ENCODE results near the gene SPDYE6. TPM values are rescaled to one million over a fixed set of nuclear protein-coding genes. Genes with fewer than 3 reads are reported as not detected.
A peak's percentile ranks its signal among the peaks of the same experiment; 100 is the strongest.

SPDYE6 gene
- total and polyA plus RNA-seq, 2 experiments from 2014 or later: not detected

GRCh38 chr7:102395873-102396709 lies 39.8 kb upstream of the SPDYE6 start, which contains the start of gene PRKRIP1:
Gene PRKRIP1, plus strand, starts transcription at chr7:102396363. Its CDS starts 49 bp downstream, at chr7:102396412.
- Mint-ChIP-seq H3K27ac (peak within 1 kb of the TSS; percentile 99), H3K36me3 (ENCODE audit: low read depth) (peaks cover 48% of the 10 kb centered on the region), H3K4me3 (peak within 1 kb of the TSS; percentile 88), H3K27me3 (ENCODE audit: insufficient read depth, low read depth, poor library complexity) (peaks cover 21% of the 10 kb centered on the region), H3K9me3 (no peaks in the 10 kb centered on the region), H3K4me1 (peaks cover 12% of the 10 kb centered on the region)
- Histone ChIP-seq H2AFZ (peak within 1 kb of the TSS; percentile 64; the same call in 1 of the 2 replicates), H3K4me1 (ENCODE audit: insufficient read depth) (no peaks in the 10 kb centered on the region; the same call in none of the 2 replicates), H3K27me3 (ENCODE audit: insufficient read depth) (no peaks in the 10 kb centered on the region), H3K79me2 (replicated peaks; ENCODE audit: insufficient read depth) (peaks cover 23% of the 10 kb centered on the region), H3K36me3 (ENCODE audit: insufficient read depth) (peaks cover 9% of the 10 kb centered on the region; the same call in 1 of the 2 replicates), H3K4me3 (peak within 1 kb of the TSS; percentile 98), H3K27ac (ENCODE audit: low read depth) (peak within 1 kb of the TSS; percentile 99), H3K4me2 (peak within 1 kb of the TSS; percentile 98), H4K20me1 (replicated peaks; ENCODE audit: insufficient read depth) (no peaks in the 10 kb centered on the region; the same call in none of the 2 replicates), H3F3A (replicated peaks; ENCODE audit: low read depth) (peaks cover 23% of the 10 kb centered on the region), H3K9me2 (ENCODE audit: insufficient read depth) (no peaks in the 10 kb centered on the region)
- DNase-seq (ENCODE audit: low spot score) (peak; percentile 99), ATAC-seq (peak; percentile 96)
- TF ChIP-seq STAT1 (IDR thresholded peaks at IDR 0.05; ENCODE audit: unreplicated experiment) (no peak), POLR2AphosphoS5 (IDR thresholded peaks at IDR 0.05; ENCODE audit: low read depth) (peak; percentile 93; the same call in 1 of the 2 replicates), CREB1 (CRISPR knock-in tag; IDR thresholded peaks at IDR 0.05; ENCODE audit: low read depth) (peak; percentile 91), ETS1 (IDR thresholded peaks at IDR 0.05) (peak; percentile 56; the same call in 1 of the 2 replicates)

GRCh38 chr7:102395592-102395872 lies 39.3 kb upstream of the SPDYE6 start:
- H3K4me2 ChIP-seq: peak overlapping the region; percentile 74
- peaks cover 12% of the 10 kb centered on the region for H3K4me1 Mint-ChIP-seq
- ATAC-seq (no peak), DNase-seq (ENCODE audit: low spot score) (no peak)
- peak overlapping the region; percentile 97 for H3K27ac ChIP-seq (ENCODE audit: low read depth)
- H3K9me2 ChIP-seq (ENCODE audit: insufficient read depth): no peaks in the 10 kb centered on the region
- H3K27me3 ChIP-seq (ENCODE audit: insufficient read depth): no peaks in the 10 kb centered on the region
- H3K27me3 Mint-ChIP-seq (ENCODE audit: insufficient read depth, low read depth, poor library complexity): peaks cover 21% of the 10 kb centered on the region
- H3K79me2 ChIP-seq (replicated peaks; ENCODE audit: insufficient read depth): peaks cover 23% of the 10 kb centered on the region
- no peaks in the 10 kb centered on the region for H3K9me3 Mint-ChIP-seq
- H4K20me1 ChIP-seq (replicated peaks; ENCODE audit: insufficient read depth): no peaks in the 10 kb centered on the region; the same call in none of the 2 replicates
- peak overlapping the region; percentile 16; the same call in 1 of the 2 replicates for H2AFZ ChIP-seq
- peak overlapping the region; percentile 88 for H3K4me3 Mint-ChIP-seq
- H3K36me3 Mint-ChIP-seq (ENCODE audit: low read depth): peaks cover 42% of the 10 kb centered on the region
- peak overlapping the region; percentile 99 for H3K27ac Mint-ChIP-seq
- no peaks in the 10 kb centered on the region; the same call in none of the 2 replicates for H3K4me1 ChIP-seq (ENCODE audit: insufficient read depth)
- H3F3A ChIP-seq (replicated peaks; ENCODE audit: low read depth): peaks cover 23% of the 10 kb centered on the region
- peak overlapping the region; percentile 98 for H3K4me3 ChIP-seq
- H3K36me3 ChIP-seq (ENCODE audit: insufficient read depth): peaks cover 4% of the 10 kb centered on the region; the same call in 1 of the 2 replicates
- no peak for TF ChIP-seq ZNF462 (CRISPR knock-in tag; IDR thresholded peaks at IDR 0.05)
- no peak for TF ChIP-seq EZH2 (IDR thresholded peaks at IDR 0.05; ENCODE audit: low read depth, unreplicated experiment)
- no peak for TF ChIP-seq REST (IDR thresholded peaks at IDR 0.05; ENCODE audit: unreplicated experiment)
- no peak for TF ChIP-seq ETS1 (IDR thresholded peaks at IDR 0.05)

Data from GM23338 (cell line).